ENCODE data around the gene DPP6. TPM values are rescaled to one million over a fixed set of nuclear protein-coding genes. Genes with fewer than 3 reads are reported as not detected.

DPP6 gene
- polyA plus RNA-seq, 2 of the 4 experiments (the other 2 are of a cell fraction): not detected

DNA sequence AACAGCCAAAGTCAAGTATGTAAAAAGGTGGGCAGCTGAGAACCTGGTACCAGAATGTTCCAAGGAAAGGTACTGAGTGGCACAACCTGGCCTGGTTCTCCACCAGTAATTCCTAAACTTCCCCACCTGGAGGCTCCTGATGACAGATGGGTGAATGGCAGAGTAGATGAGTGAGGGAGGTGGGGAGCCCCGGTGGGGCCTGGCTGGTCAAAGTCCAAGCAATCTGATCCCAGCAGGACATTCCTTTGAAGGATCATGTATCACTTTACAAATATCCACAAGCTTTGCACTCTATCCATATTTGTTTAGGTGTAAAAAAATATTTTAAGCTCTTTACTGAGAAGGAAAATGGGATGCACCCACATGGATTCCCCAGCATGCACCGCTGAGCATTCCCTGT, 250.2 kb downstream of the DPP6 start:
- 6% methylated on average over 2 of the region's 2 CpGs for WGBS (ENCODE audit: missing lambda C conversion rate)
- no peak overlapping the region for H3K27ac ChIP-seq
- POLR2A ChIA-PET: no interaction called here
- no peak for FAIRE-seq
- CTCF ChIA-PET: no interaction called here
- TF ChIP-seq HOXB13 (CRISPR knock-in tag; IDR thresholded peaks at IDR 0.05; ENCODE audit: low read depth): no peak
- TF ChIP-seq HDAC2 (IDR thresholded peaks at IDR 0.05): no peak
- no peak for TF ChIP-seq CHD2 (IDR thresholded peaks at IDR 0.05; ENCODE audit: low read length, partially characterized antibody)
- DNase-seq (ENCODE audit: low read depth in 1 of 2, low spot score in 1 of 2): no peak
- no peak overlapping the region for H3K4me3 ChIP-seq
- ATAC-seq: no peak
- H3K4me2 ChIP-seq: no peak overlapping the region
- no peaks in the 10 kb centered on the region for H3K9me3 ChIP-seq
- H3K4me1 ChIP-seq: no peaks in the 10 kb centered on the region

GRCh38 chr7:154304231-154304630, 252.0 kb downstream of the DPP6 start:
- DNase-seq (ENCODE audit: low read depth in 1 of 2, low spot score in 1 of 2) (no peak), ATAC-seq (no peak), FAIRE-seq (no peak)
- TF ChIP-seq, protein P1, sequence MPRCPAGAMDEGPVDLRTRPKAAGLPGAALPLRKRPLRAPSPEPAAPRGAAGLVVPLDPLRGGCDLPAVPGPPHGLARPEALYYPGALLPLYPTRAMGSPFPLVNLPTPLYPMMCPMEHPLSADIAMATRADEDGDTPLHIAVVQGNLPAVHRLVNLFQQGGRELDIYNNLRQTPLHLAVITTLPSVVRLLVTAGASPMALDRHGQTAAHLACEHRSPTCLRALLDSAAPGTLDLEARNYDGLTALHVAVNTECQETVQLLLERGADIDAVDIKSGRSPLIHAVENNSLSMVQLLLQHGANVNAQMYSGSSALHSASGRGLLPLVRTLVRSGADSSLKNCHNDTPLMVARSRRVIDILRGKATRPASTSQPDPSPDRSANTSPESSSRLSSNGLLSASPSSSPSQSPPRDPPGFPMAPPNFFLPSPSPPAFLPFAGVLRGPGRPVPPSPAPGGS (IDR thresholded peaks at IDR 0.05): no peak
- no peak for TF ChIP-seq GATA3 (IDR thresholded peaks at IDR 0.05; ENCODE audit: borderline replicate concordance)
- TF ChIP-seq POLR2AphosphoS2 (conservative IDR thresholded peaks at IDR 0.05; ENCODE audit: low read length): no peak
- no peak for TF ChIP-seq CEBPB (IDR thresholded peaks at IDR 0.05)
- no peak for TF ChIP-seq HDAC2 (IDR thresholded peaks at IDR 0.05)
- no peak for TF ChIP-seq RARB (CRISPR knock-in tag; IDR thresholded peaks at IDR 0.05)
- no peak for TF ChIP-seq HOXB13 (CRISPR knock-in tag; IDR thresholded peaks at IDR 0.05; ENCODE audit: low read depth)
- no peak for TF ChIP-seq HOXA7 (CRISPR knock-in tag; IDR thresholded peaks at IDR 0.05)
- TF ChIP-seq JUN (IDR thresholded peaks at IDR 0.05): no peak
- TF ChIP-seq RFX5 (IDR thresholded peaks at IDR 0.05): no peak
- no peak for TF ChIP-seq NPAS2 (CRISPR knock-in tag; IDR thresholded peaks at IDR 0.05; ENCODE audit: borderline replicate concordance)
- no peak for TF ChIP-seq NR3C1 (IDR thresholded peaks at IDR 0.05)
- Histone ChIP-seq H3K4me2 (no peak overlapping the region), H3K4me1 (no peaks in the 10 kb centered on the region), H3K27ac (no peak overlapping the region), H3K4me3 (no peak overlapping the region), H3K9me3 (no peaks in the 10 kb centered on the region)
- ChIA-PET POLR2A (no interaction called here), CTCF (no interaction called here)
- 14% methylated on average over 4 of the region's 4 CpGs for WGBS (ENCODE audit: missing lambda C conversion rate)

DNA sequence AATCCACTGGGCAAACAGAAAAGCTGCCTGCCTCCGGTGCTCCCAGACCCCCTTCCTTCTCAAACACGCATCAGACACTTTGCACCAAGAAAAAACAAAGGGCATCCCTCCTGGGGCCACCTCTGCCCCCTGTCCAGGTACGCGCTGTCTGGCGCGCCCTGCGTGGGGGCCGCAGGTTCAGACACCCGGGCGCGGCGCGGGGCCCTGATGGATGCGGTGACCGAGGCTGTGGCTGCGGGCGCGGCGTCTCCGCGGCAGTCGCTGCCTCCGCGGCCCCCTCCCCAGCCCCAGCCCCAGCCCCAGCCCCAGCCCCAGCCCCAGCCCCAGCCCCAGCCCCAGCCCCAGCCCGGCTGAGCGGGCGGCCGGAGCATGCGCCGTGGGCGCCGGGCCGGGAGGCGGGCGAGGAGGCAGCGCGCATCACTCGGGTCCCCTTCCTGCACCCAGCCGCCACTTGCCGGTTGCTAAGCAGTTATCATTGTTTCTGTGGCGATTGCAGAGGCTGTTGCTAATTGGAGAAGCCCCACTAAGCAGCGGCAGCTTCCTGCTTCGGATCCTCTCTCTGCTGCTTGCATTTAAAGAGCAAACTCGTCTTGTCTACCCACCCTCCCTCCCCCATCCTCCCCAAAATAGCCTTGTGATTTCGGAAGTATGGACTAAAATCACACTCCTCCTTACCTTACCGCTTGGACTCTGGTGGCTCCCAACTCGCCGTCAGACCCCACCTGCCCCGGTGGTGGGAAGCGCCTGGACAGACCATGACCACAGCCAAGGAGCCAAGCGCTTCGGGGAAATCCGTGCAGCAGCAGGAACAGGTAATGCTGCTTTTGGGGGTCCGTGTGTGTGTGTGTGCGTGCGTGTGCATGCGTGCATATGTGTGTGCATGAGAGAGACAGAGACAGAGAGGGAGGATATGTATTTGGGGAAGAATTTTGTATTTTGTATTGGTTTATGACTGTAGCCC, 252.8 kb downstream of the DPP6 start:
- Histone ChIP-seq H3K4me2 (no peak overlapping the region), H3K9me3 (no peaks in the 10 kb centered on the region), H3K4me3 (no peak overlapping the region), H3K27ac (no peak overlapping the region), H3K4me1 (no peaks in the 10 kb centered on the region)
- no peak for ATAC-seq
- ChIA-PET POLR2A (no interaction called here), CTCF (no interaction called here)
- DNase-seq (ENCODE audit: low read depth in 1 of 2, low spot score in 1 of 2): no peak
- WGBS (ENCODE audit: missing lambda C conversion rate): 58% methylated on average over 25 of the region's 57 CpGs
- TF ChIP-seq RCOR1 (IDR thresholded peaks at IDR 0.05; ENCODE audit: low read depth, low read length): no peak
- FAIRE-seq: no peak

DNA sequence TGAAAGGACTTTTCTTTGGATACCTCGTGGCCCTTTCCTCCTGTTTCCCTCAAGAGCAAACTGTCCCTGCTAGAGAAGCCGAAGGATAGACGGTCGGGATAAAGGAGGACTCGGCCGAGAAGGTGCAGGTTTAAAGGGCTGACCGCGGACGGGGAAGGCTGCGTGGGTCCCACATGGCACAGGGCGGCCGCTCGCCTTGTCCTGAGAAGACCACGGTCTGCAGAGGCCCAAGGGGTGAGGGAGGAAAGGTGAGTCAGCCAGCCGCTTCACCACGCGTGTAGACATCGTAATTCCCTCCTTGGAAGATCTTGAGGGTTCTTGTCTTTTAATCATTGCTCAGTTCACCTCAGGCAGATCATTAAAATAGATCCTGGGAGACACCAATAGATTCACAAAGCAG, 253.8 kb downstream of the DPP6 start:
- DNase-seq (ENCODE audit: low read depth in 1 of 2, low spot score in 1 of 2): no peak
- ATAC-seq: no peak
- Histone ChIP-seq H3K9me3 (no peaks in the 10 kb centered on the region), H3K4me1 (no peaks in the 10 kb centered on the region), H3K4me2 (no peak overlapping the region), H3K27ac (no peak overlapping the region), H3K4me3 (no peak overlapping the region)
- TF ChIP-seq NFE2L2 (conservative IDR thresholded peaks at IDR 0.05; ENCODE audit: low read length) (no peak), KDM5A (IDR thresholded peaks at IDR 0.05) (no peak), ESRRA (IDR thresholded peaks at IDR 0.05; ENCODE audit: borderline replicate concordance, low read length) (no peak), EP300 (IDR thresholded peaks at IDR 0.05) (no peak), ZC3H11A (IDR thresholded peaks at IDR 0.05) (no peak), PHF8 (IDR thresholded peaks at IDR 0.05; ENCODE audit: borderline replicate concordance, low read depth) (no peak), CHD2 (IDR thresholded peaks at IDR 0.05; ENCODE audit: low read length, partially characterized antibody) (no peak), ZSCAN20 (CRISPR knock-in tag; IDR thresholded peaks at IDR 0.05) (no peak), HOXB13 (CRISPR knock-in tag; IDR thresholded peaks at IDR 0.05; ENCODE audit: low read depth) (no peak), USF2 (IDR thresholded peaks at IDR 0.05) (no peak)
- TF ChIP-seq, protein P2, sequence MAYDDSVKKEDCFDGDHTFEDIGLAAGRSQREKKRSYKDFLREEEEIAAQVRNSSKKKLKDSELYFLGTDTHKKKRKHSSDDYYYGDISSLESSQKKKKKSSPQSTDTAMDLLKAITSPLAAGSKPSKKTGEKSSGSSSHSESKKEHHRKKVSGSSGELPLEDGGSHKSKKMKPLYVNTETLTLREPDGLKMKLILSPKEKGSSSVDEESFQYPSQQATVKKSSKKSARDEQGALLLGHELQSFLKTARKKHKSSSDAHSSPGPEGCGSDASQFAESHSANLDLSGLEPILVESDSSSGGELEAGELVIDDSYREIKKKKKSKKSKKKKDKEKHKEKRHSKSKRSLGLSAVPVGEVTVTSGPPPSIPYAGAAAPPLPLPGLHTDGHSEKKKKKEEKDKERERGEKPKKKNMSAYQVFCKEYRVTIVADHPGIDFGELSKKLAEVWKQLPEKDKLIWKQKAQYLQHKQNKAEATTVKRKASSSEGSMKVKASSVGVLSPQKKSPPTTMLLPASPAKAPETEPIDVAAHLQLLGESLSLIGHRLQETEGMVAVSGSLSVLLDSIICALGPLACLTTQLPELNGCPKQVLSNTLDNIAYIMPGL (CRISPR knock-in tag; IDR thresholded peaks at IDR 0.05; ENCODE audit: borderline replicate concordance): no peak
- TF ChIP-seq, protein P3, sequence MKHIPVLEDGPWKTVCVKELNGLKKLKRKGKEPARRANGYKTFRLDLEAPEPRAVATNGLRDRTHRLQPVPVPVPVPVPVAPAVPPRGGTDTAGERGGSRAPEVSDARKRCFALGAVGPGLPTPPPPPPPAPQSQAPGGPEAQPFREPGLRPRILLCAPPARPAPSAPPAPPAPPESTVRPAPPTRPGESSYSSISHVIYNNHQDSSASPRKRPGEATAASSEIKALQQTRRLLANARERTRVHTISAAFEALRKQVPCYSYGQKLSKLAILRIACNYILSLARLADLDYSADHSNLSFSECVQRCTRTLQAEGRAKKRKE (CRISPR knock-in tag; IDR thresholded peaks at IDR 0.05; ENCODE audit: low read depth): no peak
- POLR2A ChIA-PET: no interaction called here
- no peak for FAIRE-seq
- CTCF ChIA-PET: no interaction called here
- 10% methylated on average over 18 of the region's 18 CpGs for WGBS (ENCODE audit: missing lambda C conversion rate)
